IMR-90 (cell line): ENCODE results near the gene EML3. TPM values are rescaled to one million over a fixed set of nuclear protein-coding genes. Genes with fewer than 3 reads are reported as not detected.
A peak's percentile ranks its signal among the peaks of the same experiment; 100 is the strongest.

Source experiments
- ATAC-seq: fragments of 200-7000 bp; cut with Tn5 transposase; 2 replicates; pipeline ENCODE4 v1.9.1; 2020; ENCODE audit warnings: low read depth, mild to moderate bottlenecking, moderate library complexity
- BruUV-seq: library from RNA; stranded (reverse); fragments of 400-500 nt; replicated peaks from 2 replicates; lab custom pipeline; 2021; lab: Mats Ljungman, UMichigan
- CTCF ChIA-PET: fragments of 300-600 bp; formaldehyde crosslinking; extraction: SDS; loops from one replicate; lab custom pipeline; 2021; ENCODE audit warnings: antibody characterized with exemption; lab: Yijun Ruan, JAX
- POLR2A ChIA-PET: fragments of 300-600 bp; sonication (Branson Sonifier 250); formaldehyde crosslinking; loops from one replicate; lab custom pipeline; 2022; ENCODE audit warnings: antibody characterized with exemption; ENCODE audit not compliant: unreplicated experiment; lab: Charles Lee
- DNase-seq: peaks from one replicate; pipeline ENCODE4 v3.0.0; 2013
- H2AFZ ChIP-seq: replicated peaks from 2 replicates; pipeline ENCODE3; 2013; ENCODE audit warnings: low read length, mild to moderate bottlenecking; ENCODE audit not compliant: poor library complexity
- H2AK5ac ChIP-seq: 2 replicates; pipeline ENCODE4 v1.6.1; 2013; ENCODE audit warnings: low read depth, low read length, inconsistent platforms
- H2AK9ac ChIP-seq: replicated peaks from 2 replicates; pipeline ENCODE3; 2013; ENCODE audit warnings: mild to moderate bottlenecking, low read depth, low read length, moderate library complexity; ENCODE audit not compliant: poor library complexity
- H2BK120ac ChIP-seq: 2 replicates; pipeline ENCODE4 v1.6.1; 2013; ENCODE audit warnings: low read depth, low read length, inconsistent platforms
- H2BK15ac ChIP-seq: 3 replicates; pipeline ENCODE4 v1.6.1; 2013; ENCODE audit warnings: low read depth, low read length, inconsistent platforms
- H2BK20ac ChIP-seq: 2 replicates; pipeline ENCODE4 v1.6.1; 2013; ENCODE audit warnings: low read depth, mild to moderate bottlenecking, inconsistent platforms, low read length, moderate library complexity
- H2BK5ac ChIP-seq: 2 replicates; pipeline ENCODE4 v1.6.1; 2013; ENCODE audit warnings: mild to moderate bottlenecking, low read depth, low read length, inconsistent platforms; ENCODE audit not compliant: poor library complexity, severe bottlenecking
- H3K14ac ChIP-seq: replicated peaks from 2 replicates; pipeline ENCODE4 v1.6.1; 2013; ENCODE audit warnings: low read depth, low read length, inconsistent platforms
- H3K18ac ChIP-seq: 2 replicates; pipeline ENCODE4 v1.6.1; 2013; ENCODE audit warnings: low read depth, low read length, control low read depth
- H3K23ac ChIP-seq: 2 replicates; pipeline ENCODE4 v1.6.1; 2013; ENCODE audit warnings: low read depth, low read length, inconsistent platforms
- H3K27ac ChIP-seq: 2 replicates; pipeline ENCODE4 v1.5.1; 2013; ENCODE audit warnings: mild to moderate bottlenecking, control low read depth, low read length; ENCODE audit not compliant: insufficient read depth
- H3K27me3 ChIP-seq: 2 replicates; pipeline ENCODE4 v1.6.1; 2013; ENCODE audit warnings: low read length; ENCODE audit not compliant: control insufficient read depth, insufficient read depth
- H3K36me3 ChIP-seq: 2 replicates; pipeline ENCODE4 v1.6.1; 2013; ENCODE audit warnings: low read length, mixed read lengths; ENCODE audit not compliant: control insufficient read depth, insufficient read depth
- H3K4ac ChIP-seq: 2 replicates; pipeline ENCODE4 v1.6.1; 2013; ENCODE audit warnings: low read depth, low read length, inconsistent platforms
- H3K4me1 ChIP-seq: 2 replicates; pipeline ENCODE4 v1.6.1; 2013; ENCODE audit warnings: low read length, mixed read lengths; ENCODE audit not compliant: control insufficient read depth, insufficient read depth
- H3K4me2 ChIP-seq: 2 replicates; pipeline ENCODE4 v1.6.1; 2013; ENCODE audit warnings: low read depth, mild to moderate bottlenecking, control low read depth, low read length, moderate library complexity
- H3K4me3 ChIP-seq: 2 replicates; pipeline ENCODE4 v1.5.1; 2013; ENCODE audit warnings: low read depth, mild to moderate bottlenecking, control low read depth, low read length, moderate library complexity; ENCODE audit not compliant: insufficient read depth
- H3K56ac ChIP-seq: 2 replicates; pipeline ENCODE4 v1.6.1; 2013; ENCODE audit warnings: low read length, inconsistent platforms; ENCODE audit not compliant: insufficient read depth; ENCODE audit errors: extremely low read depth
- H3K79me1 ChIP-seq, 2 experiments: 2 replicates each; pipeline ENCODE4 v1.6.1; 2013; ENCODE audit warnings: low read length in 2 of 2, inconsistent platforms in 1 of 2, low read depth in 1 of 2
- H3K9ac ChIP-seq: 2 replicates; pipeline ENCODE4 v1.6.1; 2013; ENCODE audit warnings: low read depth, low read length, control low read depth
- H3K9me1 ChIP-seq: 2 replicates; pipeline ENCODE4 v1.6.1; 2013; ENCODE audit warnings: low read length, inconsistent platforms; ENCODE audit not compliant: insufficient read depth
- H3K9me3 ChIP-seq: 2 replicates; pipeline ENCODE4 v1.6.1; 2013; ENCODE audit warnings: low read length; ENCODE audit not compliant: control insufficient read depth, insufficient read depth
- H4K20me1 ChIP-seq: 2 replicates; pipeline ENCODE4 v1.6.1; 2013; ENCODE audit warnings: low read length, inconsistent platforms; ENCODE audit not compliant: insufficient read depth
- H4K5ac ChIP-seq: 2 replicates; pipeline ENCODE4 v1.6.1; 2013; ENCODE audit warnings: mild to moderate bottlenecking, low read depth, low read length, control low read depth
- H4K8ac ChIP-seq, 2 experiments: 2 replicates each; pipeline ENCODE4 v1.6.1; 2013; ENCODE audit warnings: low read depth in 2 of 2, low read length in 2 of 2, control low read depth in 1 of 2, inconsistent platforms in 1 of 2
- H4K91ac ChIP-seq: 2 replicates; pipeline ENCODE4 v1.6.1; 2013; ENCODE audit warnings: low read depth, low read length, inconsistent platforms; ENCODE audit not compliant: insufficient read depth
- BHLHE40 ChIP-seq: fragments of 150-350 bp; IDR thresholded peaks from 2 replicates; pipeline ENCODE4 v1.6.1; 2016; ENCODE audit warnings: mild to moderate bottlenecking, low read depth, low read length
- CEBPB ChIP-seq: IDR thresholded peaks from 2 replicates; pipeline ENCODE4 v1.6.1; 2012; ENCODE audit warnings: low read depth, low read length, improper control_type of control experiment
- CHD1 ChIP-seq: IDR thresholded peaks from 2 replicates; pipeline ENCODE4 v1.6.1; 2012; ENCODE audit warnings: low read depth, low read length, improper control_type of control experiment
- FOS ChIP-seq: fragments of 150-350 bp; IDR thresholded peaks from 2 replicates; pipeline ENCODE4 v1.6.1; 2016; ENCODE audit warnings: low read depth, low read length
- MAFK ChIP-seq: IDR thresholded peaks from 2 replicates; pipeline ENCODE4 v1.6.1; 2012; ENCODE audit warnings: low read depth, low read length, improper control_type of control experiment
- MAZ ChIP-seq: IDR thresholded peaks from 2 replicates; pipeline ENCODE4 v1.6.1; 2012; ENCODE audit warnings: low read depth, mild to moderate bottlenecking, low read length, improper control_type of control experiment, moderate library complexity, borderline replicate concordance
- MXI1 ChIP-seq: IDR thresholded peaks from 2 replicates; pipeline ENCODE4 v1.6.1; 2012; ENCODE audit warnings: low read depth, mild to moderate bottlenecking, low read length, moderate library complexity, borderline replicate concordance
- NFE2L2 ChIP-seq: fragments of 150-350 bp; IDR thresholded peaks from 2 replicates; pipeline ENCODE4 v1.6.1; 2016; ENCODE audit warnings: low read depth, mild to moderate bottlenecking, low read length
- POLR2A ChIP-seq: IDR thresholded peaks from 2 replicates; pipeline ENCODE4 v1.6.1; 2012; ENCODE audit warnings: mild to moderate bottlenecking, low read depth, low read length
- RAD21 ChIP-seq: IDR thresholded peaks from 2 replicates; pipeline ENCODE4 v1.6.1; 2012; ENCODE audit warnings: low read length, improper control_type of control experiment
- RCOR1 ChIP-seq: IDR thresholded peaks from 2 replicates; pipeline ENCODE4 v1.6.1; 2012; ENCODE audit warnings: mild to moderate bottlenecking, low read length, improper control_type of control experiment; ENCODE audit not compliant: insufficient replicate concordance
- RFX5 ChIP-seq: IDR thresholded peaks from 2 replicates; pipeline ENCODE4 v1.8.0; 2012; ENCODE audit warnings: low read depth, mild to moderate bottlenecking, low read length, moderate library complexity
- SMC3 ChIP-seq: fragments of 150-350 bp; IDR thresholded peaks from 2 replicates; pipeline ENCODE4 v1.6.1; 2016; ENCODE audit warnings: low read depth, mild to moderate bottlenecking, antibody characterized with exemption, low read length, moderate library complexity
- USF2 ChIP-seq: fragments of 150-350 bp; IDR thresholded peaks from 2 replicates; pipeline ENCODE4 v1.6.1; 2017; ENCODE audit warnings: mild to moderate bottlenecking, antibody characterized with exemption, low read length, low read depth
- WGBS, 2 experiments: methylation state at CpG; one replicate each; pipeline versions ENCODE4 v1.1.5 to v1.1.7; 2013; ENCODE audit warnings: missing lambda C conversion rate in 2 of 2; ENCODE audit not compliant: insufficient read length in 1 of 2; ENCODE audit errors: extremely low coverage in 2 of 2; 5-methylcytosine and 5-hydroxymethylcytosine counted together
- dilution Hi-C: fragments of 300-500 bp; cut with HindIII; formaldehyde crosslinking; loops from one replicate; pipeline ENCODE4 v1.14.3; 2018; ENCODE audit warnings: low sequenced_read_pairs; ENCODE audit not compliant: unreplicated experiment
- in situ Hi-C: fragments of 300-500 bp; cut with MboI; formaldehyde crosslinking; loops from 3 replicates; pipeline ENCODE4 v1.14.3; 2019; ENCODE audit warnings: low sequenced_read_pairs, inconsistent platforms, mixed read lengths
- intact Hi-C: fragments of 100-400 bp; cut with micrococcal nuclease; formaldehyde crosslinking; loops from 2 replicates; pipeline ENCODE4 v1.10.0; 2022
- polyA plus RNA-seq, 3 experiments: library from polyadenylated mRNA; depleted of rRNA; stranded (reverse); fragments of >200 nt; gene quantifications; 2 replicates each; pipeline ENCODE4 v1.2.3, GENCODE V29; 2012; ENCODE audit warnings: low replicate concordance in 1 of 3
- total RNA-seq: library from RNA; depleted of rRNA; stranded (reverse); fragments of >200 nt; gene quantifications from 2 replicates; pipeline ENCODE4 v1.2.3, GENCODE V29; 2012
- TF ChIP-seq, protein P1 (sequence below): fragments of 150-350 bp; IDR thresholded peaks from 2 replicates; pipeline ENCODE4 v1.6.1; 2016; ENCODE audit warnings: low read depth, mild to moderate bottlenecking, low read length, moderate library complexity, borderline replicate concordance
- TF ChIP-seq, protein P2 (sequence below): conservative IDR thresholded peaks from 2 replicates; pipeline ENCODE4 v1.5.1; 2012; ENCODE audit warnings: mild to moderate bottlenecking, low read depth, low read length, improper control_type of control experiment

EML3 gene
- total and polyA plus RNA-seq, 2 of the 4 experiments (the other 2 are of a cell fraction), result 5.0 to 24.7 TPM

GRCh38 chr11:62604460-62605120, 8.0 kb downstream of the EML3 start:
- no peak overlapping the region for H3K27ac ChIP-seq
- H3K9ac ChIP-seq, result no peak overlapping the region
- H4K8ac ChIP-seq, result no peak overlapping the region
- H2AFZ ChIP-seq, result peak overlapping the region; percentile 41
- WGBS, 2 experiments, result no CpG with 5 or more reads among the region's 13 CpGs
- peaks cover 0 to 14% of the 10 kb centered on the region in 2 experiments; a peak in 2 of 4 replicates for H3K79me1 ChIP-seq
- TF ChIP-seq BHLHE40 (no peak), CHD1 (no peak), POLR2A (no peak), SMC3 (no peak), MAFK (no peak), USF2 (no peak), RAD21 (no peak), CEBPB (no peak), NFE2L2 (no peak), MAZ (no peak), MXI1 (no peak), FOS (no peak), RFX5 (no peak), RCOR1 (no peak)
- TF ChIP-seq, protein P1, sequence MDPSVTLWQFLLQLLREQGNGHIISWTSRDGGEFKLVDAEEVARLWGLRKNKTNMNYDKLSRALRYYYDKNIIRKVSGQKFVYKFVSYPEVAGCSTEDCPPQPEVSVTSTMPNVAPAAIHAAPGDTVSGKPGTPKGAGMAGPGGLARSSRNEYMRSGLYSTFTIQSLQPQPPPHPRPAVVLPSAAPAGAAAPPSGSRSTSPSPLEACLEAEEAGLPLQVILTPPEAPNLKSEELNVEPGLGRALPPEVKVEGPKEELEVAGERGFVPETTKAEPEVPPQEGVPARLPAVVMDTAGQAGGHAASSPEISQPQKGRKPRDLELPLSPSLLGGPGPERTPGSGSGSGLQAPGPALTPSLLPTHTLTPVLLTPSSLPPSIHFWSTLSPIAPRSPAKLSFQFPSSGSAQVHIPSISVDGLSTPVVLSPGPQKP, result no peak
- TF ChIP-seq, protein P2, sequence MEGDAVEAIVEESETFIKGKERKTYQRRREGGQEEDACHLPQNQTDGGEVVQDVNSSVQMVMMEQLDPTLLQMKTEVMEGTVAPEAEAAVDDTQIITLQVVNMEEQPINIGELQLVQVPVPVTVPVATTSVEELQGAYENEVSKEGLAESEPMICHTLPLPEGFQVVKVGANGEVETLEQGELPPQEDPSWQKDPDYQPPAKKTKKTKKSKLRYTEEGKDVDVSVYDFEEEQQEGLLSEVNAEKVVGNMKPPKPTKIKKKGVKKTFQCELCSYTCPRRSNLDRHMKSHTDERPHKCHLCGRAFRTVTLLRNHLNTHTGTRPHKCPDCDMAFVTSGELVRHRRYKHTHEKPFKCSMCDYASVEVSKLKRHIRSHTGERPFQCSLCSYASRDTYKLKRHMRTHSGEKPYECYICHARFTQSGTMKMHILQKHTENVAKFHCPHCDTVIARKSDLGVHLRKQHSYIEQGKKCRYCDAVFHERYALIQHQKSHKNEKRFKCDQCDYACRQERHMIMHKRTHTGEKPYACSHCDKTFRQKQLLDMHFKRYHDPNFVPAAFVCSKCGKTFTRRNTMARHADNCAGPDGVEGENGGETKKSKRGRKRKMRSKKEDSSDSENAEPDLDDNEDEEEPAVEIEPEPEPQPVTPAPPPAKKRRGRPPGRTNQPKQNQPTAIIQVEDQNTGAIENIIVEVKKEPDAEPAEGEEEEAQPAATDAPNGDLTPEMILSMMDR, result no peak
- peaks cover 7% of the 10 kb centered on the region for H3K4me1 ChIP-seq
- no peaks in the 10 kb centered on the region for H3K27me3 ChIP-seq
- POLR2A ChIA-PET, result no interaction called here
- H2AK9ac ChIP-seq, result peak overlapping the region; percentile 39
- peaks cover 5% of the 10 kb centered on the region for H3K9me1 ChIP-seq
- no peak overlapping the region for H4K91ac ChIP-seq
- no TSS peak for BruUV-seq
- no peaks in the 10 kb centered on the region for H3K9me3 ChIP-seq
- H4K5ac ChIP-seq, result no peak overlapping the region
- no peak overlapping the region for H3K4me3 ChIP-seq
- H3K56ac ChIP-seq, result no peak overlapping the region
- no peak overlapping the region for H3K4ac ChIP-seq
- H3K14ac ChIP-seq, result no peak overlapping the region
- H3K36me3 ChIP-seq, result peaks cover 28% of the 10 kb centered on the region
- H2BK5ac ChIP-seq, result no peak overlapping the region
- peaks cover 8% of the 10 kb centered on the region; the same call in 1 of the 2 replicates for H4K20me1 ChIP-seq
- dilution Hi-C loops, result no loop called here
- CTCF ChIA-PET, result no interaction called here
- H2BK15ac ChIP-seq, result no peak overlapping the region
- ATAC-seq, result no peak
- DNase-seq, result no peak
- in situ Hi-C loops, result no loop called here
- H2BK120ac ChIP-seq, result no peak overlapping the region
- no peak overlapping the region for H3K4me2 ChIP-seq
- intact Hi-C loops, result no loop called here
- H2BK20ac ChIP-seq, result no peak overlapping the region
- no peak overlapping the region for H2AK5ac ChIP-seq
- H3K23ac ChIP-seq, result no peak overlapping the region; the same call in 1 of the 2 replicates
- H3K18ac ChIP-seq, result no peak overlapping the region
